Endothelial cell of hepatic sinusoid (primary cell): ENCODE results near the gene C17orf50.

ENCODE experiments used
- in situ Hi-C: cut with HindIII; loops from 2 replicates; pipeline ENCODE4 v1.10.0; 2017; ENCODE audit warnings: low sequenced_read_pairs

Gene C17orf50

DNA sequence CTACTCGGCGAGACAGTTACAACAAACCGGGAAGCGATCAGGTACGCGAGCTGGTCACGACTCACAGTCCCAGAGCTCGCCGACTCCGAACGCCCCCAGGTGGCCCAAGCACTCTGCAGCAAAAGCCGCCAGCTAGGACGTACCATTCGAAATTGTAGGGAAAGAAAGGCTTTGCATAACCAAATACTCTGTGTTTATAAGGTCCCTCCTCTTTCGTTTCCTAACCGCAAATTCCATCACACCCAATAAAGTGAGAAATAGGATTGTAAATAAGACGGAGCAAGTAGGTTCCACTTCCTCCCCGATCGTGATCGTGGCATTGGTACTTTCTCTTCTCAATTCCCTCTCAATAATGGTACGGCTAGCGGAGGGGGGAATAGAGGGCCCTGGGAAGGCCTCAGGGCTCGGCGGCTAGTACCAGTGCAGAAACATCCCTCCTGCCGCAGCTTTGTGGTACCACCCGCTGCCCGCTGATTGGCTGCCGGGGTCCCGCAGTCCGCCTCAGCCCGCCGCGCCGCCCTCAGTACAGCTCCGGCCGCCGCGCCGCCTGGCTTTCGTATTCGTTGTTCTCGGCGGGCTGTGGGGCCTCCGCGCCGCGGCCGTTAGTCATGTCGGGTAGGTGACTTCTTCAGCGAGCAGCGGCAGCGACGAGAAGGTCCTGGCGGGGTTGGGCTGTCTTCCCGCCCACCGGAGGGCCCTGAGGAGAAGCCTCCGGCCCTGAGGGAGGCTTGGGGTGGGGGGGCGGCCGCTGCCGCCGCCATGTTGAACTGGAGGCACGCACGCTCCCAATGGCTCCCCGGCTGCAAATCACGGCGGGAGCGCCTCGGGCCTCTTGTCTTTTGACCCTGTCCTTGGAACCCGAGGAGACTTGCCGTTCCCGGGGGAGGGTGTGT is 48.5 kb downstream of the C17orf50 start, which contains the start of gene TAF15:
TSS of gene TAF15 (plus strand) at position 523 of the 893 bp plus-strand sequence. CDS start at position 609, 86 bp downstream.
- in situ Hi-C loops: no loop called here

DNA sequence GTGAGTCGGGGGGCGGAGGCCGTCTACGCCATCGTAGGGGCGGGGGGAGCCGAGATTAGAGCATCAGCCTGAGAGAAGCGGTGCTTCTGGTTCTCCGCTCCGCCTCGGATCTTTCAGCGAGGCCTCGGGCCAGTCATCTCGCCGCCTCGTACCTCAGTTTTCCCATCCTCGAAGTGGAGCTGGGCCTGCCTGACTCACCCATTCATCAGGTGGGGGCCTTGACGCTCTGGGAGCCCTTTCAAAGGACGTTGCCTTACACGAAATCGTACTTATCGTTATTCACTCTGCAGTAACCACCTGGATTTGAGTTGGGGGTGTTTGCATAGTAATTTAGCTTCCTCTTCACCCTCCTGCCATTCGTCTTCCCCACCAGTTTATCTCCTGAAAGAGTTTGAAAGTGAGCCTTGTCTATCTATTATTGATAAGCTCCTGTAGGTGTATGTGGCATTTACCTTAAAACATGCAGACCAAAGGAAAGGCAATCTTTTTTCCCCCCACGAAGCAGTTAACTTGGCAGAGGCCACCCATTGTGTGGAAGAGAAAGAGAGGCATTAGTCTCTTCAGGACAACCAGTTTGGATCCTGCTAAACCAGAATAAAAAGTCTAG is 49.3 kb downstream of the C17orf50 start:
- in situ Hi-C loops: no loop called here

DNA sequence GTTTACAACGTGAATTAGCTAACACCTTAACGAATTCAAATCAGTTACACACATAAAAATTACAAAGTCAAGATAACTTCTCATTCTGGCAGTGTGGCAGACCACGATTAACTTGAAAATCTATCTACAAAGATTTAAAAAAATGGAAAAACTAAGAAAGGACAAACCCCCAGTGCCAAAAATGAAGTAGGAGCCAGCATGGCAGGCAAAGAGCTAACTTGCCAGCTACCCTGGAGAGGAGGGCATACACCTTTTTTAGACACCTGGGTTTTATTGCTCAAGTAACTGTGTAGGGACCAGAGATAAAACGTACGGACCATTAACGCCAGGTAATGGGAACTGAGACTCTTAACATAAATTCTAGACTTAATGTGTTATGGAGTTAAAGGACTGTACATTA is 51.1 kb downstream of the C17orf50 start:
- in situ Hi-C loops: no loop called here

DNA sequence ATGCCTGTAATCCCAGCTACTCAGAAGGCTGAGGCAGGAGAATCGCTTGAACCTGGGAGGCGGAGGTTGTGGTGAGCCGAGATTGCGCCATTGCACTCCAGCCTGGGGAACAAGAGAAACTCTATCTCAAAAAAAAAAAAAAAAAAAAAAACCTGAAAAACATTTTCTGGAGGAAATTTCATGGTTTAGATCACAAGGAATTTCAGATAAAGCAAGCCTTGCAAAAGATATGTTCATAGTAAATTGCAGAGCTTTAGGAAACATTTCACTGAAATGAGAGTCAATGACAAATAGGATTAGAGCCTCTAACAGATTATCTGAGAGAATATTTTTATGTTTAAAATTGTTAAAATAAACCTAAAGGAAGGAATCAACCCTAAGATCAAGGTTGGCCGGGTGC is 51.8 kb downstream of the C17orf50 start:
- in situ Hi-C loops: no loop called here
